NCI-H1105 (cell line): Measurements from ENCODE around the gene ACSM5.
"Not testable (repeated sequence)": the region's sequence is repeated elsewhere in the genome, so short reads cannot be mapped to it uniquely, and the experiment has no call there.

ENCODE experiments used
- DNase-seq: peaks from one replicate; lab custom pipeline; 2025; lab: John Stamatoyannopoulos, UW

Gene ACSM5

DNA sequence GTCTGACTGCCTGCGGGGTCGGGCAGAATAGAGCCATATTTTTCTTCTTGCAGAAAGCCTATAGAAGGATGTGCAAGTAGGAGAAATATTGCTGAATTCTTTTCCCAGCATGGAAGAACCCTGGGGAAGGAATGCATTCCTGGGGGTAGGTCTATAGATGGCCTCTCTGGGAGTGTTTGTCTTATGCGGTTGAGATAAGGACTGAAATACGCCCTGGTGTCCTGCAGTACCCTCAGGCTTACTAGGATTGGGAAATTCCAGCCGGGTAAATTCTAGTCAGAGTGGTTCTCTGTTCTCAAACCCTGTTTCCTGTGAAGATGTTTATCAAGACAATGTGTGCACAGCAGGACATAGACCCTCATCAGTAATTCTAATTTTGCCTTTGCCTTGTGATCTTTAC lies 44.3 kb downstream of the ACSM5 start:
- DNase-seq, result not testable (repeated sequence)

DNA sequence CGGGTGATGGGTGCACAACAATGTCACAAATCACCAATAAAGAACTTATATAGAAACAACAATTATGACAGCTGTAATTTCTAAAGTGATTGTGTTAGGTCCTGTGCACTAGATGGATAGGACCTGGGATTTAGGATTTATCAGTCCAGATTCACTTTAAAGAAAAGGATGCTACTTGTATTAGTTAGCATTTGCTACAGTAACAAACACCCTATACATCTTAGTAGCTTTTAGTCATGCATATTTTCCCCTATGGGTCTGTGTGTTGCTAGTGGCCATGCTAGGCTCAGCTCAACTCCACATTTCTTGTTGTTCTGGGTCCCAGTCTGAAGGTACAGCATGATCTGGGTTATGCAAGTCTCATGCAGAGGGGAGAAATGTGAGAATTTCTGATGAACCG lies 49.9 kb downstream of the ACSM5 start:
- not testable (repeated sequence) for DNase-seq

DNA sequence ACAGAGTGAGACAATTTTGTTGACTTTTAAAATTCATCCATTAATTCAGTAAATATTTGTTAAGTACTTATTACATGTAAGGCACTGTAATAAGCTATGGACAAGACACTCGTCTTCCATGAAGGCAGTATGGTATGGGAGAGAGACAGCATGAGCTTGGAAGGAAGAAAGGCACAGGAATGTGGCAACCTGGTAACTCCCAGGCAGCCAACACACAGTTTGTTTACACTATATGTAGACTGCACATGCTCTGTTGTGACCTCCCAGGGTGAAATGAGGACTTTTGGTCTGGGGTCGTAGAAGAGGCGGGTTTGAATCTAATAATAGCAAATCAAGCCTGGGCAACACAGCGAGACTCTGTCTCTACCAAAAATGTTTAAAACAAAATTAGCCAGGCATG lies 51.0 kb downstream of the ACSM5 start:
- DNase-seq, result not testable (repeated sequence)

DNA sequence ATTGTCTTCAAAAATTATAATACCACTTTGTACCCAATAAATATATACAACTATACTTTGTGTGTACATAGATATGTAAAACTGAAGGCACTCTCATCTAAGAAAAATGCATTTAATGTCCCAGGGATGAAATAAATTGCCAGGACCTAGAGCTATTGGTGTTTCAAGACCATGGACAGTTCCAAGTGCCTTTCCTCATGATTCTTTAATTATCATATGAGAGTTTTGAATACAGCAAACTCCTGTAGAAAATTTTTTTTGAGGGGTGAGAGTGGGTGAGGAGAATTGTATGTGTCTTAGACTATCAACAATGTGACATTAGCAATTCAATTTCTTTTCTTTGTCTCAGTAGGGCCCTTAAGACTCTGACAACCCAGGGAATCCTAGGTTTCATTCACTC lies 59.6 kb downstream of the ACSM5 start:
- DNase-seq, result not testable (repeated sequence)

DNA sequence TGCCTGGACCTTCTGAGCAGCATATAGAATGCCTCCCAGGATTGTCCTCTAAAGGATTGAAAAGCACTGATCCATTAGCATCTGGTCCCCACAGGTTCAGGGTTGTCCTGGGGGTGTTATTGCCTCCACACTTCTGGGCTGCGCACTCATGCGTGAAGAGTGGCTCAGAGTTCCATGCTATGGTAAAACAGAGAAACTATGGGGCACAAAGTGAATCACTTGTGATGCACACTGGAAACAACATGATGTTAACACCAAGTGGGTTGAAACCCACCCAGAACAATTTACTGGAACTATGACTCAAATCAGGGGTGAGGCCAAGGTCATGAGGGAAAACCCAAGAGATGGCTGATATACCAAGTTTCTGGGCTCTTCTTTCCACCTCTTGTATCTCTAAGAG lies 60.6 kb downstream of the ACSM5 start:
- DNase-seq, result not testable (repeated sequence)

DNA sequence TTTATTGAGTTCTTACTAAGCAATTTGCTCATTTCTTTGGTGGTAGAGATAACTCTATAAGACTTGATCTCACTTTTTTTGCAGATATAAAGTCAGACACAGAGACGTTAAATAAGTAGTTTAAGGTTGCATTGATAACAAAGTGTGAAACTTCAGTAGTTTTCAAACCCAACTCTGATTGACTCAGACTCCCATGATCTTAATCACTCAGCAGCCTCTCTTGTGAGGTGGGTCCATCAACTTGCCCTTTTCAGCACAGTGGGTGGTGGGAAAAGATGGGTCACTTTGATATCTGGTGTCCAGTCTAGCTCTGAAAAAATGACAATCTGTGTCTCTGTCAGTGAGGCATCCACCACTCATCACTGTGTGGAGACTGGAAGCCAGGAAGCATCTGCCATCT lies 61.4 kb downstream of the ACSM5 start:
- DNase-seq, result not testable (repeated sequence)

DNA sequence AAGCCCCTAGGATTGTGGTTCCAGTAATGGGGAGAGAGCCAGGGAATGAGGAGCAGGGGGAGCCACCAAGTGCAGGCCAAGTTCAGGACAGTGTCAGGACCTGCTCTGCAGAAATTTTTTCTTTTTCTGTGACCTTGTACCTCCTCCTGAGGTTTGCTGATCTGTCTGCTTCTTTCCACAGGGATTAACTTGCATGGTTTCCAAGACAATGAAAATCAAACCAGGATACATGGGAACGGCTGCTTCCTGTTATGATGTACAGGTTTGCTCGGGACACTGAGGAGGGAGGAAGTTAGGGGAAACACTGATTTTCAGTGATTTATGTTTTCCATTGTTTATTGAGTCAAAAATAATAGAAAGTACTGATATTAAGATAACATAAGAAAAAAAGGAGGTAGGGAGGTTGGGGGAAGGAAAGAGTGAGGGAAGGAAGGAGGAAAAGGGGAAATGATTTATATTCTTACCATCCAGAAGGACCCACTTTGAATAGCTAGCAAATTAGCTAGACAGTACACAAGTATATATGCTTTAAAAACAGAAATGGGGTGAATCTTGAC lies 67.9 kb downstream of the ACSM5 start:
- DNase-seq, result not testable (repeated sequence)

DNA sequence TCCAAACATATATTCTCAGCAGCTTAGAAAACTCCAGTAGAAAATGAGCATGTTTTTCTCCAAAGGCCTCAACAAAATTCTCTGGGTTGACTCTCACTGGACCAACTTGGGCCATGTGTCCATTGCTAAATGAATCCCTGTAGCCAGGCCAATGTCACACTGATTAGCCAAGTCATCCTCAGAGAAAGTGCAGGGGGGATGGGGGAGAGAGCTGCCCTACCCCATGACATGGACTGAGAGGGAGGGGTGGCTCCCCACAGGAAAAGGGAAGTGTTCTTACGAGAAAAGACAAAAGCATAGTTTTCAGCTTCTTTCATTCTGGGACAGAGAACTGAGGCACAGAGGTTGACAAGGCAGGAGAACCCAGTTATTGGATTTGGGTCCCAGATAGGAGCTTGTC lies 74.7 kb downstream of the ACSM5 start:
- DNase-seq, result not testable (repeated sequence)

DNA sequence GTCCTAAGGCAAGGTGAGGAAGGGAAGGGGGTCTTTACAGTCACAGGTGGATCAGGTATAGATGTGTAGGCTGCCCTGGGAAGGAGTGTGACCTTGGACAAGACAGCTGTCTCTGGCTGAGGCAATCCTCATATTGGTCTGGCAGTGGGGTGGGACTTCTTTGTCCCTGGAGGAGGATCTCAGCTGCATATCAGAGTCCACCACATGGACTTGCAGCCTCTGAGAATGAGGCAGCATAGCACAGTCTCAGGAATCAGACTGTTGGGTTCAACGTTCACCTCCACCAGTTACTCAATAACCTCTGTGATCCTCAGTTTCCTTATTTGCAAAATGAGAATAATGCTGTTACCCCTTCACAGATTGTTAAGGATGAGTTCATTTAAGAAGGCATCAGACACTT lies 75.4 kb downstream of the ACSM5 start:
- DNase-seq, result no peak

DNA sequence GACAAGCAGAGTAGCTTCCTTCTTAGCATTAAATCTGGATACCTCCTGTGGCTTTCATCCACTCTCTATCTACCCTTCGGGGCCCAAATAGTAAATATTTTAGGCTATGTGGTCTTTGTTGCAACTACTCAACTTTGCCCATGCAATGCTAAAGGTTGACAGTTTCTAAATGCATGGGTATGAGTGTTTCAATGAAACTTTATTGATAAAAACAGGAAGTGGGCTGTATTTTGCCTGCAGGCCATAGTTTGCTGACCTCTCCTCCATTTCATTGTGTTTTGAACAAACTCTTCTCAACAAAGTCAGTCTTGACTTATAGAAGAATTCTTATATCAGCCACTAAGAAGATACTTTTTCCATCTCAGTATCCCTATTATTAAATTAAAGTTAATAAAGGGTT lies 76.1 kb downstream of the ACSM5 start:
- DNase-seq, result no peak
